ENCODE measurements around the gene ZNRF1. TPM values are rescaled to one million over a fixed set of nuclear protein-coding genes. Genes with fewer than 3 reads are reported as not detected.

Gene ZNRF1
- total RNA-seq, 1 donor from 2014 or later: 66.1 TPM

GRCh38 chr16:75068085-75069031, 69.5 kb downstream of the ZNRF1 start:
- no peaks in the 10 kb centered on the region for H3K9me3 Mint-ChIP-seq (ENCODE audit: low read depth)
- H3K27me3 Mint-ChIP-seq: no peaks in the 10 kb centered on the region
- H3K27ac Mint-ChIP-seq: peak overlapping the region; percentile 76
- H3K36me3 Mint-ChIP-seq (ENCODE audit: insufficient read depth): peaks cover 2% of the 10 kb centered on the region
- no peak overlapping the region for H3K4me3 Mint-ChIP-seq (ENCODE audit: low read depth)
- DNase-seq (ENCODE audit: low spot score, unreplicated experiment): no peak
- TF ChIP-seq, protein P1, sequence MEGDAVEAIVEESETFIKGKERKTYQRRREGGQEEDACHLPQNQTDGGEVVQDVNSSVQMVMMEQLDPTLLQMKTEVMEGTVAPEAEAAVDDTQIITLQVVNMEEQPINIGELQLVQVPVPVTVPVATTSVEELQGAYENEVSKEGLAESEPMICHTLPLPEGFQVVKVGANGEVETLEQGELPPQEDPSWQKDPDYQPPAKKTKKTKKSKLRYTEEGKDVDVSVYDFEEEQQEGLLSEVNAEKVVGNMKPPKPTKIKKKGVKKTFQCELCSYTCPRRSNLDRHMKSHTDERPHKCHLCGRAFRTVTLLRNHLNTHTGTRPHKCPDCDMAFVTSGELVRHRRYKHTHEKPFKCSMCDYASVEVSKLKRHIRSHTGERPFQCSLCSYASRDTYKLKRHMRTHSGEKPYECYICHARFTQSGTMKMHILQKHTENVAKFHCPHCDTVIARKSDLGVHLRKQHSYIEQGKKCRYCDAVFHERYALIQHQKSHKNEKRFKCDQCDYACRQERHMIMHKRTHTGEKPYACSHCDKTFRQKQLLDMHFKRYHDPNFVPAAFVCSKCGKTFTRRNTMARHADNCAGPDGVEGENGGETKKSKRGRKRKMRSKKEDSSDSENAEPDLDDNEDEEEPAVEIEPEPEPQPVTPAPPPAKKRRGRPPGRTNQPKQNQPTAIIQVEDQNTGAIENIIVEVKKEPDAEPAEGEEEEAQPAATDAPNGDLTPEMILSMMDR (IDR thresholded peaks at IDR 0.05; ENCODE audit: unreplicated experiment): no peak
- peaks cover 43% of the 10 kb centered on the region for H3K4me1 Mint-ChIP-seq (ENCODE audit: low read depth)

- Mint-ChIP-seq H3K36me3 (ENCODE audit: insufficient read depth) (peaks cover 2% of the 10 kb centered on the region), H3K4me3 (ENCODE audit: low read depth) (no peak overlapping the region), H3K27me3 (no peaks in the 10 kb centered on the region), H3K4me1 (ENCODE audit: low read depth) (peaks cover 33% of the 10 kb centered on the region), H3K27ac (peak overlapping the region; percentile 87), H3K9me3 (ENCODE audit: low read depth) (no peaks in the 10 kb centered on the region)
- TF ChIP-seq, protein P1 (IDR thresholded peaks at IDR 0.05; ENCODE audit: unreplicated experiment): no peak
- no peak for DNase-seq (ENCODE audit: low spot score, unreplicated experiment)
Observed at GRCh38 chr16:75070012-75070841, 71.4 kb downstream of the ZNRF1 start.

GRCh38 chr16:75071621-75072020, 72.8 kb downstream of the ZNRF1 start:
- no peaks in the 10 kb centered on the region for H3K27me3 Mint-ChIP-seq
- TF ChIP-seq, protein P1 (IDR thresholded peaks at IDR 0.05; ENCODE audit: unreplicated experiment): no peak
- H3K9me3 Mint-ChIP-seq (ENCODE audit: low read depth): no peaks in the 10 kb centered on the region
- peaks cover 2% of the 10 kb centered on the region for H3K36me3 Mint-ChIP-seq (ENCODE audit: insufficient read depth)
- H3K4me3 Mint-ChIP-seq (ENCODE audit: low read depth): no peak overlapping the region
- no peak for DNase-seq (ENCODE audit: low spot score, unreplicated experiment)
- peaks cover 30% of the 10 kb centered on the region for H3K4me1 Mint-ChIP-seq (ENCODE audit: low read depth)
- no peak overlapping the region for H3K27ac Mint-ChIP-seq

DNA sequence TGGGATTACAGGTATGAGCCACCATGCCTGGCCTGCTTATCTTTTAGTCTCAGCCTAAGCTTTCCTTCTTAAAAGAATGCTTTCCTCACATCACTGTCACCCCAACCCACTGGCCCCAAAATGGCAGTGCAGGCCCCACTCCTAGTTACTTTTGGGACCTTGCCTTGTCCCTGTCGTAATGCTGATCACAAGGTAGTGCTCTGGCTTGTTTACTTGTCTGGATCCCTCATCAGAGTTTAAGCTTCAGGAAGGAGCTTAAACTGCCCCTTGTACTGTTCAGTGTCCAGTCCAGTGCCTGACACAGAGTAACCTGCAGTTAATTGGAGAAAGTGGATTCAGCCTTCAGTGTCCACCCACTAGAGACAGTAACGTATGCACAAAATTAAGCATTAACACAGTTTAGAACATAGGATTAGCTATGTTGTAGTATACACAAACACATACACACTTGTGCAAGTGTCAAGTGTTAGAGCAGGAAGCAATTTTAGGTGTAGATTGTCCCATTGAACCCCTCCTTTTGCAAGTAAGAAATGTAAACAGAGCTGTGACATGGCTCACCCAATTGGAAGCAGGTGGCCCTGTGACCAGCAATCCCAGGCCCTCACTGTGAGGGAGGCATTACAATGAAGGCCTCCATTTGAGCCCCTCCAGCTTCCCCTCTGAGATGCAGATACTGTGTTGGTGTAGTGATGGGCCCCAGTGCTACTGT, 73.6 kb downstream of the ZNRF1 start:
- Mint-ChIP-seq H3K9me3 (ENCODE audit: low read depth) (no peaks in the 10 kb centered on the region), H3K36me3 (ENCODE audit: insufficient read depth) (peaks cover 3% of the 10 kb centered on the region), H3K27me3 (no peaks in the 10 kb centered on the region), H3K27ac (peak overlapping the region; percentile 15), H3K4me3 (ENCODE audit: low read depth) (no peak overlapping the region), H3K4me1 (ENCODE audit: low read depth) (peaks cover 25% of the 10 kb centered on the region)
- TF ChIP-seq, protein P1 (IDR thresholded peaks at IDR 0.05; ENCODE audit: unreplicated experiment): no peak
- no peak for DNase-seq (ENCODE audit: low spot score, unreplicated experiment)
